DND-41 (cell line): ENCODE results near the gene COTL1.

Experiments
- ATAC-seq: fragments of 200-7000 bp; cut with Tn5 transposase; 3 replicates; pipeline ENCODE4 v1.9.1; 2021; ENCODE audit warnings: low read depth; ENCODE audit not compliant: insufficient read depth
- DNase-seq: peaks from one replicate; pipeline ENCODE4 v3.0.0-alpha.2; 2020
- H2AFZ ChIP-seq: 2 replicates; pipeline ENCODE4 v1.6.0; 2012; ENCODE audit warnings: low read depth, low read length
- H3K27ac ChIP-seq: 2 replicates; pipeline ENCODE4 v1.5.1; 2012; ENCODE audit warnings: low read length, inconsistent platforms
- H3K27me3 ChIP-seq: fragments of 200-600 bp; sonication (generic); 2 replicates; pipeline ENCODE4 v1.6.0; 2012; ENCODE audit warnings: low read length, mild to moderate bottlenecking, inconsistent platforms; ENCODE audit not compliant: insufficient read depth, poor library complexity
- H3K36me3 ChIP-seq: 2 replicates; pipeline ENCODE4 v1.5.1; 2012; ENCODE audit warnings: low read length, inconsistent platforms; ENCODE audit not compliant: insufficient read depth
- H3K4me1 ChIP-seq: 2 replicates; pipeline ENCODE4 v1.5.1; 2012; ENCODE audit warnings: mild to moderate bottlenecking, low read length; ENCODE audit not compliant: insufficient read depth
- H3K4me2 ChIP-seq: 2 replicates; pipeline ENCODE4 v1.6.0; 2012; ENCODE audit warnings: mild to moderate bottlenecking, moderate library complexity, low read length, inconsistent platforms; ENCODE audit not compliant: insufficient read depth
- H3K4me3 ChIP-seq, 2 experiments: fragments of 200-600 bp in 1 of 2; shearing (Covaris generic) in 1 of 2; 2 replicates each; pipeline ENCODE4 v1.5.1; 2012 to 2016; ENCODE audit warnings: inconsistent platforms in 2 of 2, low read length in 2 of 2, mild to moderate bottlenecking in 2 of 2, low read depth in 1 of 2, moderate library complexity in 1 of 2
- H3K79me2 ChIP-seq: 2 replicates; pipeline ENCODE4 v1.6.0; 2012; ENCODE audit warnings: low read length, inconsistent platforms; ENCODE audit not compliant: insufficient read depth
- H3K9ac ChIP-seq: 2 replicates; pipeline ENCODE4 v1.6.0; 2012; ENCODE audit warnings: low read depth, mild to moderate bottlenecking, inconsistent platforms, low read length, moderate library complexity
- H3K9me3 ChIP-seq: 2 replicates; pipeline ENCODE4 v1.5.1; 2012; ENCODE audit warnings: low read length, moderate library complexity, mild to moderate bottlenecking, inconsistent platforms; ENCODE audit not compliant: insufficient read depth, severe bottlenecking
- H4K20me1 ChIP-seq: 2 replicates; pipeline ENCODE4 v1.6.0; 2012; ENCODE audit warnings: low read length; ENCODE audit not compliant: insufficient read depth
- CTCF ChIP-seq: IDR thresholded peaks from 2 replicates; pipeline ENCODE4 v1.5.1; 2012; ENCODE audit warnings: borderline replicate concordance, low read length, moderate library complexity, mild to moderate bottlenecking; ENCODE audit not compliant: poor library complexity, severe bottlenecking; ENCODE audit errors: extremely low read depth
- EZH2 ChIP-seq: IDR thresholded peaks from 3 replicates; pipeline ENCODE4 v1.6.1; 2012; ENCODE audit warnings: borderline replicate concordance, low read depth, mild to moderate bottlenecking, moderate library complexity, low read length, inconsistent platforms; ENCODE audit not compliant: severe bottlenecking

COTL1 gene

GRCh38 chr16:84649511-84649861 is 31.6 kb upstream of the COTL1 start:
- Histone ChIP-seq H3K27ac (no peak overlapping the region), H3K9me3 (no peaks in the 10 kb centered on the region), H3K4me2 (peak overlapping the region; percentile 90), H3K27me3 (peaks cover 10% of the 10 kb centered on the region), H3K4me3 (peak overlapping the region in 1 of 2 experiments; percentile 63; a peak in 2 of 4 replicates), H3K4me1 (peaks cover 22% of the 10 kb centered on the region), H3K9ac (peak overlapping the region; percentile 57; the same call in 1 of the 2 replicates), H3K79me2 (peaks cover 4% of the 10 kb centered on the region; the same call in 1 of the 2 replicates), H4K20me1 (no peaks in the 10 kb centered on the region), H2AFZ (no peak overlapping the region), H3K36me3 (peaks cover 20% of the 10 kb centered on the region)
- TF ChIP-seq EZH2 (no peak), CTCF (no peak)
- ATAC-seq (no peak), DNase-seq (no peak)

- Histone ChIP-seq H3K4me3 (peak overlapping the region; percentile 43 to 63; a peak in 3 of 4 replicates), H3K79me2 (peaks cover 3% of the 10 kb centered on the region; the same call in 1 of the 2 replicates), H3K27me3 (peaks cover 10% of the 10 kb centered on the region), H2AFZ (peak overlapping the region; percentile 57), H4K20me1 (no peaks in the 10 kb centered on the region), H3K4me2 (peak overlapping the region; percentile 90), H3K36me3 (peaks cover 14% of the 10 kb centered on the region), H3K9ac (peak overlapping the region; percentile 57), H3K27ac (no peak overlapping the region), H3K9me3 (no peaks in the 10 kb centered on the region), H3K4me1 (peaks cover 22% of the 10 kb centered on the region)
- TF ChIP-seq EZH2 (no peak), CTCF (no peak)
- ATAC-seq (no peak), DNase-seq (peak; percentile 20)
Measured at GRCh38 chr16:84648595-84649510, 31.0 kb upstream of the COTL1 start.

GRCh38 chr16:84647828-84648594 is 30.1 kb upstream of the COTL1 start, which contains the start of gene KLHL36:
Gene KLHL36, plus strand, starts transcription at chr16:84648511. Its CDS starts 2,357 bp downstream, at chr16:84650868.
- H3K27me3 ChIP-seq = peaks cover 10% of the 10 kb centered on the region
- peak within 1 kb of the TSS; percentile 90 for H3K4me2 ChIP-seq
- no peaks in the 10 kb centered on the region for H3K9me3 ChIP-seq
- H2AFZ ChIP-seq = peak within 1 kb of the TSS; percentile 77
- peaks cover 2% of the 10 kb centered on the region; the same call in 1 of the 2 replicates for H3K79me2 ChIP-seq
- peaks cover 22% of the 10 kb centered on the region for H3K4me1 ChIP-seq
- peak; percentile 67 for DNase-seq
- H3K27ac ChIP-seq = peak within 1 kb of the TSS; percentile 45
- H4K20me1 ChIP-seq = no peaks in the 10 kb centered on the region
- TF ChIP-seq CTCF = no peak
- no peak for TF ChIP-seq EZH2
- H3K9ac ChIP-seq = peak within 1 kb of the TSS; percentile 57
- ATAC-seq = peak; percentile 88
- H3K4me3 ChIP-seq = peak within 1 kb of the TSS; percentile 43 to 63; a peak in 3 of 4 replicates
- peaks cover 9% of the 10 kb centered on the region for H3K36me3 ChIP-seq
